Measurements from ENCODE around the gene MDH1.

Gene MDH1

GRCh38 chr2:63632382-63632781 is 43.6 kb downstream of the MDH1 start:
- DNase-seq (ENCODE audit: low spot score), result no peak

- no peak for DNase-seq (ENCODE audit: low spot score)
Measured at GRCh38 chr2:63639344-63639743, 50.6 kb downstream of the MDH1 start.

- DNase-seq (ENCODE audit: low spot score), result no peak
Measured at GRCh38 chr2:63642946-63643345, 54.2 kb downstream of the MDH1 start.

- DNase-seq (ENCODE audit: low spot score), result no peak
Measured at GRCh38 chr2:63643486-63643885, 54.7 kb downstream of the MDH1 start.

- DNase-seq (ENCODE audit: low spot score), result no peak
Measured at GRCh38 chr2:63648632-63649031, 59.9 kb downstream of the MDH1 start.

- DNase-seq (ENCODE audit: low spot score), result no peak
Measured at GRCh38 chr2:63649829-63650228, 61.1 kb downstream of the MDH1 start.

- DNase-seq (ENCODE audit: low spot score), result no peak
Measured at GRCh38 chr2:63650756-63651155, 62.0 kb downstream of the MDH1 start.

GRCh38 chr2:63651356-63651755 is 62.6 kb downstream of the MDH1 start:
- DNase-seq (ENCODE audit: low spot score), result no peak

GRCh38 chr2:63651861-63652651 is 63.3 kb downstream of the MDH1 start:
- DNase-seq (ENCODE audit: low spot score), result no peak

- DNase-seq (ENCODE audit: low spot score), result no peak
Measured at GRCh38 chr2:63652652-63652985, 63.9 kb downstream of the MDH1 start.

GRCh38 chr2:63654959-63655358 is 66.2 kb downstream of the MDH1 start:
- DNase-seq (ENCODE audit: low spot score), result no peak
